ENCODE measurements around the gene TOMM5.

- TF ChIP-seq, protein P1, sequence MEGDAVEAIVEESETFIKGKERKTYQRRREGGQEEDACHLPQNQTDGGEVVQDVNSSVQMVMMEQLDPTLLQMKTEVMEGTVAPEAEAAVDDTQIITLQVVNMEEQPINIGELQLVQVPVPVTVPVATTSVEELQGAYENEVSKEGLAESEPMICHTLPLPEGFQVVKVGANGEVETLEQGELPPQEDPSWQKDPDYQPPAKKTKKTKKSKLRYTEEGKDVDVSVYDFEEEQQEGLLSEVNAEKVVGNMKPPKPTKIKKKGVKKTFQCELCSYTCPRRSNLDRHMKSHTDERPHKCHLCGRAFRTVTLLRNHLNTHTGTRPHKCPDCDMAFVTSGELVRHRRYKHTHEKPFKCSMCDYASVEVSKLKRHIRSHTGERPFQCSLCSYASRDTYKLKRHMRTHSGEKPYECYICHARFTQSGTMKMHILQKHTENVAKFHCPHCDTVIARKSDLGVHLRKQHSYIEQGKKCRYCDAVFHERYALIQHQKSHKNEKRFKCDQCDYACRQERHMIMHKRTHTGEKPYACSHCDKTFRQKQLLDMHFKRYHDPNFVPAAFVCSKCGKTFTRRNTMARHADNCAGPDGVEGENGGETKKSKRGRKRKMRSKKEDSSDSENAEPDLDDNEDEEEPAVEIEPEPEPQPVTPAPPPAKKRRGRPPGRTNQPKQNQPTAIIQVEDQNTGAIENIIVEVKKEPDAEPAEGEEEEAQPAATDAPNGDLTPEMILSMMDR (IDR thresholded peaks at IDR 0.05), result no peak
- no peak for TF ChIP-seq POLR2A (IDR thresholded peaks at IDR 0.05)
Measured at GRCh38 chr9:37611014-37611413, 18.6 kb upstream of the TOMM5 start.

Data from suprapubic skin (tissue), 3 donors.